ENCODE measurements around the gene RTL9.

RTL9 gene

GRCh38 chrX:110338935-110339334 is 19.7 kb upstream of the RTL9 start:
- no peak for DNase-seq
- intact Hi-C loops (cut with DNase I), result no loop called here

GRCh38 chrX:110341189-110342035 is 17.2 kb upstream of the RTL9 start:
- intact Hi-C loops (cut with DNase I), result no loop called here
- no peak for DNase-seq

- DNase-seq, result peak in 2 of 10 donors; percentile 7 to 40
- intact Hi-C loops (cut with DNase I), result no loop called here
Observed at GRCh38 chrX:110346681-110347080, 12.0 kb upstream of the RTL9 start.

GRCh38 chrX:110359273-110359672 is 625 bp downstream of the RTL9 start:
- intact Hi-C loops (cut with DNase I), result no loop called here
- DNase-seq, result no peak

GRCh38 chrX:110363244-110363643 is 4.6 kb downstream of the RTL9 start:
- DNase-seq, result no peak
- intact Hi-C loops (cut with DNase I), result no loop called here

- no peak for DNase-seq
- intact Hi-C loops (cut with DNase I), result no loop called here
Observed at GRCh38 chrX:110373310-110373709, 14.7 kb downstream of the RTL9 start.

- intact Hi-C loops (cut with DNase I), result no loop called here
- no peak for DNase-seq
Observed at GRCh38 chrX:110374559-110374958, 15.9 kb downstream of the RTL9 start.

- intact Hi-C loops (cut with DNase I), result no loop called here
- DNase-seq, result no peak
Observed at GRCh38 chrX:110381216-110381615, 22.6 kb downstream of the RTL9 start.

- no peak for DNase-seq
- intact Hi-C loops (cut with DNase I), result no loop called here
Observed at GRCh38 chrX:110383414-110383813, 24.8 kb downstream of the RTL9 start.

- no peak for DNase-seq
- intact Hi-C loops (cut with DNase I), result no loop called here
Observed at GRCh38 chrX:110384490-110384889, 25.8 kb downstream of the RTL9 start.

- intact Hi-C loops (cut with DNase I), result no loop called here
- no peak for DNase-seq
Observed at GRCh38 chrX:110389570-110389969, 30.9 kb downstream of the RTL9 start.

- intact Hi-C loops (cut with DNase I), result no loop called here
- no peak for DNase-seq
Observed at GRCh38 chrX:110391086-110391485, 32.4 kb downstream of the RTL9 start.

GRCh38 chrX:110394651-110395050 is 36.0 kb downstream of the RTL9 start:
- DNase-seq, result no peak
- intact Hi-C loops (cut with DNase I), result no loop called here

GRCh38 chrX:110395877-110396276 is 37.2 kb downstream of the RTL9 start:
- no peak for DNase-seq

GRCh38 chrX:110396735-110397134 is 38.1 kb downstream of the RTL9 start:
- no peak for DNase-seq
- intact Hi-C loops (cut with DNase I), result no loop called here

More at GRCh38 chrX:110395877-110396276, 37.2 kb downstream of the RTL9 start:
- intact Hi-C loops (cut with DNase I), result no loop called here

- no peak for DNase-seq
- intact Hi-C loops (cut with DNase I), result no loop called here
Observed at GRCh38 chrX:110397339-110397738, 38.7 kb downstream of the RTL9 start.

- no peak for DNase-seq
- intact Hi-C loops (cut with DNase I), result no loop called here
Observed at GRCh38 chrX:110397904-110398303, 39.3 kb downstream of the RTL9 start.

- intact Hi-C loops (cut with DNase I), result no loop called here
Observed at GRCh38 chrX:110399497-110399896, 40.8 kb downstream of the RTL9 start.

GRCh38 chrX:110399966-110400365 is 41.3 kb downstream of the RTL9 start:
- intact Hi-C loops (cut with DNase I), result no loop called here
- DNase-seq, result no peak

More at GRCh38 chrX:110399497-110399896, 40.8 kb downstream of the RTL9 start:
- no peak for DNase-seq

- DNase-seq, result no peak
- intact Hi-C loops (cut with DNase I), result no loop called here
Observed at GRCh38 chrX:110401135-110401534, 42.5 kb downstream of the RTL9 start.

GRCh38 chrX:110402091-110402849 is 43.6 kb downstream of the RTL9 start:
- no peak for DNase-seq
- intact Hi-C loops (cut with DNase I), result no loop called here

GRCh38 chrX:110402850-110403221 is 44.2 kb downstream of the RTL9 start:
- no peak for DNase-seq
- intact Hi-C loops (cut with DNase I), result no loop called here

Data from posterior cingulate gyrus (tissue), 11 donors.